Mesothelial cell of epicardium (in vitro differentiated cells): ENCODE measurements around the gene RNLS. TPM values are rescaled to one million over a fixed set of nuclear protein-coding genes. Genes with fewer than 3 reads are reported as not detected.

Source experiments
- DNase-seq, 2 experiments: peaks; one replicate each; pipeline ENCODE4 v3.0.0; 2021; ENCODE audit warnings: low spot score in 2 of 2; ENCODE audit not compliant: unreplicated experiment in 2 of 2
- H3K27ac Mint-ChIP-seq: 2 replicates; pipeline ENCODE4 v1.8.0; 2021; ENCODE audit warnings: mixed read lengths
- H3K27me3 Mint-ChIP-seq: 2 replicates; pipeline ENCODE4 v1.8.0; 2021; ENCODE audit warnings: low read depth, mixed read lengths
- H3K36me3 Mint-ChIP-seq: 2 replicates; pipeline ENCODE4 v1.8.0; 2021; ENCODE audit warnings: mixed read lengths
- H3K4me1 Mint-ChIP-seq: 2 replicates; pipeline ENCODE4 v1.8.0; 2021; ENCODE audit warnings: mixed read lengths
- H3K4me3 Mint-ChIP-seq: 2 replicates; pipeline ENCODE4 v1.8.0; 2021; ENCODE audit warnings: mild to moderate bottlenecking, moderate library complexity, mixed read lengths
- H3K9me3 Mint-ChIP-seq: 2 replicates; pipeline ENCODE4 v1.8.0; 2021; ENCODE audit warnings: mixed read lengths
- CTCF ChIP-seq: fragments of 200-600 bp; sonication (generic); IDR thresholded peaks from one replicate; pipeline ENCODE4 v1.5.0; 2021; ENCODE audit warnings: antibody characterized with exemption; ENCODE audit not compliant: unreplicated experiment
- total RNA-seq: library from RNA; stranded (reverse); gene quantifications from 3 replicates; pipeline ENCODE4 v1.2.1, GENCODE V29; 2021

Gene RNLS
- total RNA-seq, 1 donor from 2014 or later = 9.4 TPM

GRCh38 chr10:88457660-88458059 lies 125.5 kb downstream of the RNLS start:
- Mint-ChIP-seq H3K4me1 (no peaks in the 10 kb centered on the region), H3K27ac (no peak overlapping the region), H3K9me3 (no peaks in the 10 kb centered on the region)

GRCh38 chr10:88456730-88457129 lies 126.4 kb downstream of the RNLS start:
- no peak overlapping the region for H3K27ac Mint-ChIP-seq
- no peaks in the 10 kb centered on the region for H3K4me1 Mint-ChIP-seq
- no peak for TF ChIP-seq CTCF
- no peaks in the 10 kb centered on the region for H3K9me3 Mint-ChIP-seq
- H3K27me3 Mint-ChIP-seq = no peaks in the 10 kb centered on the region
- no peaks in the 10 kb centered on the region for H3K36me3 Mint-ChIP-seq
- DNase-seq = no peak
- H3K4me3 Mint-ChIP-seq = no peak overlapping the region

More at GRCh38 chr10:88457660-88458059, 125.5 kb downstream of the RNLS start:
- TF ChIP-seq CTCF = no peak
- H3K4me3 Mint-ChIP-seq = no peak overlapping the region
- DNase-seq = no peak
- no peaks in the 10 kb centered on the region for H3K27me3 Mint-ChIP-seq
- H3K36me3 Mint-ChIP-seq = no peaks in the 10 kb centered on the region

GRCh38 chr10:88455831-88456230 lies 127.3 kb downstream of the RNLS start:
- H3K4me1 Mint-ChIP-seq = no peaks in the 10 kb centered on the region

GRCh38 chr10:88450201-88450600 lies 132.9 kb downstream of the RNLS start:
- H3K36me3 Mint-ChIP-seq = no peaks in the 10 kb centered on the region
- DNase-seq = no peak
- peaks cover 4% of the 10 kb centered on the region for H3K9me3 Mint-ChIP-seq
- H3K27me3 Mint-ChIP-seq = peaks cover 16% of the 10 kb centered on the region
- H3K4me3 Mint-ChIP-seq = no peak overlapping the region
- TF ChIP-seq CTCF = no peak
- H3K4me1 Mint-ChIP-seq = no peaks in the 10 kb centered on the region
- no peak overlapping the region for H3K27ac Mint-ChIP-seq

More at GRCh38 chr10:88455831-88456230, 127.3 kb downstream of the RNLS start:
- Mint-ChIP-seq H3K4me3 (no peak overlapping the region), H3K9me3 (no peaks in the 10 kb centered on the region), H3K36me3 (no peaks in the 10 kb centered on the region), H3K27ac (no peak overlapping the region), H3K27me3 (no peaks in the 10 kb centered on the region)
- no peak for DNase-seq
- no peak for TF ChIP-seq CTCF

GRCh38 chr10:88442716-88443115 lies 140.4 kb downstream of the RNLS start:
- Mint-ChIP-seq H3K36me3 (peaks cover 5% of the 10 kb centered on the region), H3K27ac (no peak overlapping the region), H3K27me3 (peaks cover 21% of the 10 kb centered on the region), H3K4me3 (no peak overlapping the region), H3K4me1 (peaks cover 8% of the 10 kb centered on the region), H3K9me3 (peaks cover 17% of the 10 kb centered on the region)
- DNase-seq = no peak
- TF ChIP-seq CTCF = no peak

GRCh38 chr10:88440541-88440940 lies 142.6 kb downstream of the RNLS start:
- Mint-ChIP-seq H3K27ac (no peak overlapping the region), H3K9me3 (peaks cover 13% of the 10 kb centered on the region), H3K36me3 (peaks cover 5% of the 10 kb centered on the region), H3K4me3 (no peak overlapping the region), H3K27me3 (peaks cover 6% of the 10 kb centered on the region), H3K4me1 (peaks cover 8% of the 10 kb centered on the region)
- TF ChIP-seq CTCF = no peak
- no peak for DNase-seq
